HCEC 1CT (cell line): Measurements from ENCODE around the gene SOS2.
A peak's percentile ranks its signal among the peaks of the same experiment; 100 is the strongest.

Experiments used
- DNase-seq: peaks from one replicate; pipeline ENCODE4 v3.0.0-alpha.2; 2017

Gene SOS2

GRCh38 chr14:50231475-50232275, at the start of gene SOS2:
Gene SOS2 (minus strand): TSS chr14:50231578. CDS start chr14:50231283, 295 bp downstream.
- peak; percentile 84 for DNase-seq

GRCh38 chr14:50272498-50272897, 41.1 kb upstream of the SOS2 start:
- peak; percentile 20 for DNase-seq

- no peak for DNase-seq
Measured at GRCh38 chr14:50270932-50271331, 39.6 kb upstream of the SOS2 start.

- DNase-seq = no peak
Measured at GRCh38 chr14:50265029-50265428, 33.7 kb upstream of the SOS2 start.

- DNase-seq = no peak
Measured at GRCh38 chr14:50263321-50263720, 31.9 kb upstream of the SOS2 start.

- no peak for DNase-seq
Measured at GRCh38 chr14:50262865-50263264, 31.5 kb upstream of the SOS2 start.

GRCh38 chr14:50260511-50260910, 29.1 kb upstream of the SOS2 start:
- DNase-seq = peak; percentile 41

GRCh38 chr14:50260072-50260471, 28.7 kb upstream of the SOS2 start:
- no peak for DNase-seq

- DNase-seq = no peak
Measured at GRCh38 chr14:50257732-50258131, 26.4 kb upstream of the SOS2 start.

- no peak for DNase-seq
Measured at GRCh38 chr14:50254248-50254647, 22.9 kb upstream of the SOS2 start.

GRCh38 chr14:50249136-50249775, 17.9 kb upstream of the SOS2 start:
- no peak for DNase-seq

GRCh38 chr14:50247245-50247644, 15.9 kb upstream of the SOS2 start:
- DNase-seq = no peak

GRCh38 chr14:50242566-50243310, 11.4 kb upstream of the SOS2 start:
- no peak for DNase-seq

- DNase-seq = no peak
Measured at GRCh38 chr14:50242096-50242495, 10.7 kb upstream of the SOS2 start.

- no peak for DNase-seq
Measured at GRCh38 chr14:50237427-50237826, 6.0 kb upstream of the SOS2 start.

GRCh38 chr14:50233951-50234250, 2.5 kb upstream of the SOS2 start:
- DNase-seq = peak; percentile 25

- no peak for DNase-seq
Measured at GRCh38 chr14:50233166-50233950, 2.0 kb upstream of the SOS2 start.

- DNase-seq = no peak
Measured at GRCh38 chr14:50232276-50232642, 881 bp upstream of the SOS2 start.

GRCh38 chr14:50230701-50231474, 490 bp downstream of the SOS2 start:
- DNase-seq = peak; percentile 61

GRCh38 chr14:50230401-50230700, 1.0 kb downstream of the SOS2 start:
- DNase-seq = no peak

- DNase-seq = no peak
Measured at GRCh38 chr14:50229681-50230080, 1.7 kb downstream of the SOS2 start.

- DNase-seq = no peak
Measured at GRCh38 chr14:50228313-50228712, 3.1 kb downstream of the SOS2 start.

- DNase-seq = no peak
Measured at GRCh38 chr14:50225974-50226297, 5.4 kb downstream of the SOS2 start.
